Neuronal stem cell (in vitro differentiated cells): ENCODE results near the gene TMEM260.
"Not testable (repeated sequence)": the region's sequence is repeated elsewhere in the genome, so short reads cannot be mapped to it uniquely, and the experiment has no call there.

Source experiments
- DNase-seq: peaks from one replicate; pipeline ENCODE4 v3.0.0-alpha.2; 2013; ENCODE audit warnings: low spot score
- H2AFZ ChIP-seq: one replicate; pipeline ENCODE4 v1.6.1; 2013; ENCODE audit warnings: mild to moderate bottlenecking, low read length, inconsistent platforms
- H2AK5ac ChIP-seq: 2 replicates; pipeline ENCODE4 v1.6.1; 2013; ENCODE audit warnings: low read depth, mild to moderate bottlenecking, inconsistent platforms, low read length, moderate library complexity, mixed read lengths
- H2BK120ac ChIP-seq: 2 replicates; pipeline ENCODE4 v1.6.1; 2013; ENCODE audit warnings: low read depth, mild to moderate bottlenecking, inconsistent platforms, low read length, moderate library complexity, mixed read lengths
- H2BK12ac ChIP-seq: one replicate; pipeline ENCODE4 v1.6.1; 2013; ENCODE audit warnings: low read length, inconsistent platforms
- H2BK15ac ChIP-seq: 2 replicates; pipeline ENCODE4 v1.6.1; 2013; ENCODE audit warnings: mild to moderate bottlenecking, low read length, inconsistent platforms, mixed read lengths
- H2BK5ac ChIP-seq: one replicate; pipeline ENCODE4 v1.6.1; 2013; ENCODE audit warnings: inconsistent platforms, mild to moderate bottlenecking, low read length, moderate library complexity
- H3K14ac ChIP-seq: one replicate; pipeline ENCODE4 v1.6.1; 2013; ENCODE audit warnings: low read length, inconsistent platforms
- H3K18ac ChIP-seq: 2 replicates; pipeline ENCODE4 v1.6.1; 2013; ENCODE audit warnings: low read length, inconsistent platforms
- H3K23ac ChIP-seq: 2 replicates; pipeline ENCODE4 v1.6.1; 2013; ENCODE audit warnings: low read depth, mild to moderate bottlenecking, mixed read lengths, low read length, inconsistent platforms; ENCODE audit not compliant: poor library complexity
- H3K27ac ChIP-seq: replicated peaks from 3 replicates; pipeline ENCODE4 v1.5.1; 2013; ENCODE audit warnings: low read length, inconsistent platforms
- H3K27me3 ChIP-seq, 3 experiments: 2 replicates each; pipeline ENCODE4 v1.6.1; 2013; ENCODE audit warnings: low read length in 3 of 3, mild to moderate bottlenecking in 2 of 3, inconsistent platforms in 1 of 3, low read depth in 1 of 3, mixed read lengths in 1 of 3, moderate library complexity in 1 of 3; ENCODE audit not compliant: control insufficient read depth in 3 of 3, insufficient read depth in 3 of 3
- H3K36me3 ChIP-seq, 2 donors: replicated peaks in 1 of 2; 2 replicates each; pipeline ENCODE4 v1.6.1; 2013; ENCODE audit warnings: low read length in 2 of 2; ENCODE audit not compliant: control insufficient read depth in 2 of 2, insufficient read depth in 2 of 2
- H3K4ac ChIP-seq: 2 replicates; pipeline ENCODE4 v1.6.1; 2013; ENCODE audit warnings: inconsistent platforms, mild to moderate bottlenecking, low read length, moderate library complexity
- H3K4me1 ChIP-seq, 2 donors: 1 replicate in 1 of 2; 2 replicates in 1 of 2; pipeline ENCODE4 v1.6.1; 2013; ENCODE audit warnings: low read length in 2 of 2, low read depth in 1 of 2; ENCODE audit not compliant: control insufficient read depth in 2 of 2, insufficient read depth in 1 of 2
- H3K4me2 ChIP-seq: one replicate; pipeline ENCODE4 v1.6.1; 2013; ENCODE audit warnings: mild to moderate bottlenecking, low read length, inconsistent platforms; ENCODE audit not compliant: insufficient read depth, poor library complexity, severe bottlenecking
- H3K4me3 ChIP-seq, 2 donors: 2 replicates each; pipeline ENCODE4 v1.5.1; 2013; ENCODE audit warnings: low read length in 2 of 2, mild to moderate bottlenecking in 2 of 2, inconsistent platforms in 1 of 2, moderate library complexity in 1 of 2
- H3K79me1 ChIP-seq: one replicate; pipeline ENCODE4 v1.6.1; 2013; ENCODE audit warnings: low read depth, mild to moderate bottlenecking, inconsistent platforms, low read length, moderate library complexity
- H3K9ac ChIP-seq: one replicate; pipeline ENCODE4 v1.6.1; 2013; ENCODE audit warnings: mild to moderate bottlenecking, low read depth, low read length, inconsistent platforms; ENCODE audit not compliant: poor library complexity
- H3K9me3 ChIP-seq, 2 donors: replicated peaks in 1 of 2; 2 replicates each; pipeline versions ENCODE3 to v1.6.1; 2013; ENCODE audit warnings: low read length in 2 of 2, mild to moderate bottlenecking in 2 of 2, inconsistent platforms in 1 of 2, low read depth in 1 of 2, mixed read lengths in 1 of 2, moderate library complexity in 1 of 2; ENCODE audit not compliant: control insufficient read depth in 2 of 2, insufficient read depth in 1 of 2
- H4K8ac ChIP-seq: one replicate; pipeline ENCODE4 v1.6.1; 2013; ENCODE audit warnings: low read depth, mild to moderate bottlenecking, inconsistent platforms, low read length, moderate library complexity
- H4K91ac ChIP-seq: one replicate; pipeline ENCODE4 v1.6.1; 2013; ENCODE audit warnings: low read length, low read depth, mild to moderate bottlenecking, inconsistent platforms; ENCODE audit not compliant: poor library complexity
- WGBS, 2 donors: extraction: QIAGEN DNeasy Blood & Tissue Kit; methylation state at CpG; one replicate each; pipeline ENCODE4 v1.1.7; 2013; ENCODE audit warnings: missing lambda C conversion rate in 2 of 2, mixed read lengths in 1 of 2; ENCODE audit not compliant: insufficient read length in 2 of 2, insufficient replicate concordance in 1 of 2; ENCODE audit errors: extremely low coverage in 2 of 2; 5-methylcytosine and 5-hydroxymethylcytosine counted together

Gene TMEM260

GRCh38 chr14:56664811-56665421 lies 85.3 kb downstream of the TMEM260 start:
- Histone ChIP-seq H2AK5ac (no peak overlapping the region), H3K18ac (no peak overlapping the region), H3K23ac (no peak overlapping the region), H3K4me1 (peaks cover 0 to 8% of the 10 kb centered on the region in 2 donors), H2BK12ac (no peak overlapping the region), H3K4me3 (no peak overlapping the region), H3K9ac (no peak overlapping the region), H3K79me1 (no peaks in the 10 kb centered on the region), H3K4ac (no peak overlapping the region), H4K91ac (no peak overlapping the region), H2BK5ac (no peak overlapping the region), H3K27me3 (peaks cover 0 to 45% (median 0%) of the 10 kb centered on the region in 3 experiments), H3K9me3 (peaks cover 0 to 3% of the 10 kb centered on the region in 2 donors), H3K14ac (no peak overlapping the region), H3K4me2 (no peak overlapping the region), H2AFZ (no peak overlapping the region), H3K27ac (no peak overlapping the region), H3K36me3 (no peaks in the 10 kb centered on the region), H2BK120ac (no peak overlapping the region), H4K8ac (no peak overlapping the region), H2BK15ac (no peak overlapping the region)
- DNase-seq, result no peak
- WGBS, 2 donors, result no CpG with 5 or more reads among the region's 12 CpGs

- Histone ChIP-seq H3K9ac (no peak overlapping the region), H3K23ac (no peak overlapping the region), H3K4me2 (no peak overlapping the region), H3K4me1 (peaks cover 0 to 1% of the 10 kb centered on the region in 2 donors), H2BK5ac (no peak overlapping the region), H3K36me3 (no peaks in the 10 kb centered on the region), H2AFZ (no peak overlapping the region), H3K9me3 (peaks cover 0 to 3% of the 10 kb centered on the region in 2 donors), H4K8ac (no peak overlapping the region), H3K14ac (no peak overlapping the region), H3K27ac (no peak overlapping the region), H2BK12ac (no peak overlapping the region), H2BK15ac (no peak overlapping the region), H3K4me3 (no peak overlapping the region), H3K79me1 (no peaks in the 10 kb centered on the region), H2AK5ac (no peak overlapping the region), H3K27me3 (peaks cover 0 to 33% (median 0%) of the 10 kb centered on the region in 3 experiments), H4K91ac (no peak overlapping the region), H2BK120ac (no peak overlapping the region), H3K18ac (no peak overlapping the region), H3K4ac (no peak overlapping the region)
- no CpG with 5 or more reads among the region's 7 CpGs for WGBS, 2 donors
- no peak for DNase-seq
Observed at GRCh38 chr14:56666294-56666693, 86.7 kb downstream of the TMEM260 start.

GRCh38 chr14:56666716-56667115 lies 87.1 kb downstream of the TMEM260 start:
- DNase-seq, result no peak
- H3K27me3 ChIP-seq, result peaks cover 0 to 29% (median 0%) of the 10 kb centered on the region in 3 experiments
- H2BK15ac ChIP-seq, result no peak overlapping the region
- H3K36me3 ChIP-seq, result no peaks in the 10 kb centered on the region
- H3K4me2 ChIP-seq, result no peak overlapping the region
- no peak overlapping the region for H3K14ac ChIP-seq
- H2BK12ac ChIP-seq, result no peak overlapping the region
- no peak overlapping the region for H3K4me3 ChIP-seq
- H2BK120ac ChIP-seq, result no peak overlapping the region
- no CpG with 5 or more reads among the region's 3 CpGs for WGBS, 2 donors
- H3K9me3 ChIP-seq, result peaks cover 0 to 3% of the 10 kb centered on the region in 2 donors
- H3K9ac ChIP-seq, result no peak overlapping the region
- H3K4ac ChIP-seq, result no peak overlapping the region
- H3K79me1 ChIP-seq, result no peaks in the 10 kb centered on the region
- no peak overlapping the region for H4K8ac ChIP-seq
- no peak overlapping the region for H2AK5ac ChIP-seq
- H2AFZ ChIP-seq, result no peak overlapping the region
- no peak overlapping the region for H3K18ac ChIP-seq
- no peak overlapping the region for H3K27ac ChIP-seq
- H3K4me1 ChIP-seq, result peaks cover 0 to under 1% of the 10 kb centered on the region in 2 donors
- H4K91ac ChIP-seq, result no peak overlapping the region
- H3K23ac ChIP-seq, result no peak overlapping the region
- no peak overlapping the region for H2BK5ac ChIP-seq

GRCh38 chr14:56667290-56667689 lies 87.7 kb downstream of the TMEM260 start:
- not testable (repeated sequence) for H3K4ac ChIP-seq, H2BK15ac ChIP-seq, H4K91ac ChIP-seq, H2BK120ac ChIP-seq, H3K9me3 ChIP-seq, H3K18ac ChIP-seq, H3K79me1 ChIP-seq, H3K14ac ChIP-seq, H2BK12ac ChIP-seq, H2AK5ac ChIP-seq, H2BK5ac ChIP-seq, H3K36me3 ChIP-seq, H3K23ac ChIP-seq, H3K4me3 ChIP-seq, H3K9ac ChIP-seq, DNase-seq, H3K4me2 ChIP-seq, H4K8ac ChIP-seq, H3K27ac ChIP-seq, H3K4me1 ChIP-seq
- H3K27me3 ChIP-seq, result peaks cover 0 to 23% (median 0%) of the 10 kb centered on the region in 3 experiments
- peak overlapping the region; percentile 15 for H2AFZ ChIP-seq
- no CpG with 5 or more reads among the region's 11 CpGs for WGBS, 2 donors
